Panc1 (cell line): ENCODE data around the gene DACH1. TPM values are rescaled to one million over a fixed set of nuclear protein-coding genes. Genes with fewer than 3 reads are reported as not detected.

ENCODE experiments used
- ATAC-seq: fragments of 200-7000 bp; cut with Tn5 transposase; 2 replicates; pipeline ENCODE4 v1.9.1; 2020; ENCODE audit warnings: mild to moderate bottlenecking, moderate library complexity
- BruUV-seq: library from RNA; stranded (reverse); fragments of 400-500 nt; replicated peaks from 2 replicates; lab custom pipeline; 2021; lab: Mats Ljungman, UMichigan
- CTCF ChIA-PET: fragments of 300-600 bp; sonication (Branson Sonifier 250); formaldehyde crosslinking; loops from one replicate; lab custom pipeline; 2022; ENCODE audit warnings: antibody characterized with exemption; lab: Charles Lee
- POLR2A ChIA-PET: fragments of 300-600 bp; sonication (Branson Sonifier 250); formaldehyde crosslinking; loops from one replicate; lab custom pipeline; 2022; ENCODE audit warnings: antibody characterized with exemption; lab: Charles Lee
- DNase-seq: peaks from one replicate; pipeline ENCODE4 v3.0.0-alpha.2; 2010; ENCODE audit warnings: low read depth, low spot score
- H3K27ac ChIP-seq: 2 replicates; pipeline ENCODE4 v1.5.1; 2011; ENCODE audit warnings: mild to moderate bottlenecking, low read length, inconsistent platforms
- H3K27me3 ChIP-seq: fragments of 200-500 bp; sonication (Bioruptor generic); 2 replicates; pipeline ENCODE4 v1.6.0; 2014; ENCODE audit warnings: low read length, inconsistent platforms; ENCODE audit not compliant: control insufficient read depth, insufficient read depth
- H3K36me3 ChIP-seq: fragments of 200-500 bp; sonication (Bioruptor generic); 2 replicates; pipeline ENCODE4 v1.5.1; 2014; ENCODE audit warnings: inconsistent platforms, mild to moderate bottlenecking, low read length, moderate library complexity; ENCODE audit not compliant: control insufficient read depth, insufficient read depth
- H3K4me1 ChIP-seq: 2 replicates; pipeline ENCODE4 v1.5.1; 2011; ENCODE audit warnings: inconsistent platforms, mild to moderate bottlenecking, low read length, moderate library complexity; ENCODE audit not compliant: control insufficient read depth, insufficient read depth
- H3K4me3 ChIP-seq, 2 experiments: 2 replicates each; pipeline ENCODE4 v1.5.1; 2011 to 2012; ENCODE audit warnings: low read depth in 2 of 2, low read length in 2 of 2, mild to moderate bottlenecking in 2 of 2, inconsistent platforms in 1 of 2, moderate library complexity in 1 of 2
- H3K9me3 ChIP-seq: fragments of 200-500 bp; sonication (Bioruptor generic); 2 replicates; pipeline ENCODE4 v1.5.1; 2014; ENCODE audit warnings: low read depth, mild to moderate bottlenecking, inconsistent platforms, low read length, moderate library complexity; ENCODE audit not compliant: control insufficient read depth, insufficient read depth
- POLR2AphosphoS5 ChIP-seq: IDR thresholded peaks from 2 replicates; pipeline ENCODE4 v1.6.1; 2012; ENCODE audit warnings: mild to moderate bottlenecking, low read depth, low read length, moderate library complexity
- SIN3A ChIP-seq: IDR thresholded peaks from 2 replicates; pipeline ENCODE4 v1.6.1; 2012; ENCODE audit warnings: low read depth, mild to moderate bottlenecking, low read length, moderate library complexity, borderline replicate concordance; ENCODE audit not compliant: insufficient read depth
- TCF7L2 ChIP-seq: IDR thresholded peaks from 2 replicates; pipeline ENCODE4 v1.6.1; 2011; ENCODE audit warnings: mild to moderate bottlenecking, low read depth, low read length, inconsistent platforms
- in situ Hi-C: cut with HindIII; loops from 2 replicates; pipeline ENCODE4 v1.10.0; 2016; ENCODE audit warnings: low sequenced_read_pairs, low pct_unique_long_range_greater_than_20kb
- intact Hi-C: fragments of 100-400 bp; cut with micrococcal nuclease; formaldehyde crosslinking; loops from one replicate; pipeline ENCODE4 v1.10.0; 2022; ENCODE audit not compliant: unreplicated experiment
- total RNA-seq: library from RNA; stranded (reverse); gene quantifications from one replicate; pipeline ENCODE4 v1.2.1, GENCODE V29; 2021; ENCODE audit not compliant: unreplicated experiment
- TF ChIP-seq, protein P1 (sequence below), 2 experiments: IDR thresholded peaks; 2 replicates each; pipeline ENCODE4 v1.6.1; 2011 to 2012; ENCODE audit warnings: low read depth in 2 of 2, control low read depth in 1 of 2, low read length in 1 of 2, mild to moderate bottlenecking in 1 of 2, moderate library complexity in 1 of 2; ENCODE audit not compliant: insufficient read depth in 1 of 2
- TF ChIP-seq, protein P2 (sequence below): fragments of 450-650 bp; IDR thresholded peaks from 2 replicates; pipeline ENCODE4 v1.5.1; 2017; ENCODE audit warnings: mild to moderate bottlenecking

Gene DACH1
- total RNA-seq, 1 experiment from 2014 or later = 0.54 TPM

DNA sequence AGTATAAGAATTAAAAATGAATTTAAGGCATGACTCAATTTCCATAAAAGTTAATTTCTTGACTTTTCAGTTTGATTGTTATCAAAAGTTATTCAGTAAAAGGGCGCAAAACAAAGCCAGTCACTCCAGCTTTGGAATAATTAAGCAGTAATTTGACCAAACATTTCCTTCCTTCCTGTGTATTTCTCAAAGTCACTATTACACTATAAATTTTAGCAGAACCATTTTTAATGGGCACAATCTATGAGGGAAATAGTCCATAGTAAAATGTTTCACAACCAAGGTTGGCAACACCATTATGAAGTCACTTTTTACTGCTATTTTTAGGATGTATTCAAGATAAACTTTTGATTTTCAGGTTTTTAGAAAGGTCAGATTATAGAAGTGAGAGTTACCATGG lies 91.0 kb downstream of the DACH1 start:
- CTCF ChIA-PET = no interaction called here
- Histone ChIP-seq H3K4me1 (no peaks in the 10 kb centered on the region), H3K36me3 (no peaks in the 10 kb centered on the region), H3K27ac (no peak overlapping the region), H3K27me3 (no peaks in the 10 kb centered on the region), H3K4me3 (no peak overlapping the region), H3K9me3 (no peaks in the 10 kb centered on the region)
- POLR2A ChIA-PET = no interaction called here
- DNase-seq (no peak), ATAC-seq (no peak)
- in situ Hi-C loops (no loop called here), intact Hi-C loops (no loop called here)
- BruUV-seq = no TSS peak
- TF ChIP-seq, protein P1, sequence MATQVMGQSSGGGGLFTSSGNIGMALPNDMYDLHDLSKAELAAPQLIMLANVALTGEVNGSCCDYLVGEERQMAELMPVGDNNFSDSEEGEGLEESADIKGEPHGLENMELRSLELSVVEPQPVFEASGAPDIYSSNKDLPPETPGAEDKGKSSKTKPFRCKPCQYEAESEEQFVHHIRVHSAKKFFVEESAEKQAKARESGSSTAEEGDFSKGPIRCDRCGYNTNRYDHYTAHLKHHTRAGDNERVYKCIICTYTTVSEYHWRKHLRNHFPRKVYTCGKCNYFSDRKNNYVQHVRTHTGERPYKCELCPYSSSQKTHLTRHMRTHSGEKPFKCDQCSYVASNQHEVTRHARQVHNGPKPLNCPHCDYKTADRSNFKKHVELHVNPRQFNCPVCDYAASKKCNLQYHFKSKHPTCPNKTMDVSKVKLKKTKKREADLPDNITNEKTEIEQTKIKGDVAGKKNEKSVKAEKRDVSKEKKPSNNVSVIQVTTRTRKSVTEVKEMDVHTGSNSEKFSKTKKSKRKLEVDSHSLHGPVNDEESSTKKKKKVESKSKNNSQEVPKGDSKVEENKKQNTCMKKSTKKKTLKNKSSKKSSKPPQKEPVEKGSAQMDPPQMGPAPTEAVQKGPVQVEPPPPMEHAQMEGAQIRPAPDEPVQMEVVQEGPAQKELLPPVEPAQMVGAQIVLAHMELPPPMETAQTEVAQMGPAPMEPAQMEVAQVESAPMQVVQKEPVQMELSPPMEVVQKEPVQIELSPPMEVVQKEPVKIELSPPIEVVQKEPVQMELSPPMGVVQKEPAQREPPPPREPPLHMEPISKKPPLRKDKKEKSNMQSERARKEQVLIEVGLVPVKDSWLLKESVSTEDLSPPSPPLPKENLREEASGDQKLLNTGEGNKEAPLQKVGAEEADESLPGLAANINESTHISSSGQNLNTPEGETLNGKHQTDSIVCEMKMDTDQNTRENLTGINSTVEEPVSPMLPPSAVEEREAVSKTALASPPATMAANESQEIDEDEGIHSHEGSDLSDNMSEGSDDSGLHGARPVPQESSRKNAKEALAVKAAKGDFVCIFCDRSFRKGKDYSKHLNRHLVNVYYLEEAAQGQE (IDR thresholded peaks at IDR 0.05; ENCODE audit: insufficient read depth in 1 of 2, low read depth in 2 of 2, low read length in 1 of 2) = no peak

DNA sequence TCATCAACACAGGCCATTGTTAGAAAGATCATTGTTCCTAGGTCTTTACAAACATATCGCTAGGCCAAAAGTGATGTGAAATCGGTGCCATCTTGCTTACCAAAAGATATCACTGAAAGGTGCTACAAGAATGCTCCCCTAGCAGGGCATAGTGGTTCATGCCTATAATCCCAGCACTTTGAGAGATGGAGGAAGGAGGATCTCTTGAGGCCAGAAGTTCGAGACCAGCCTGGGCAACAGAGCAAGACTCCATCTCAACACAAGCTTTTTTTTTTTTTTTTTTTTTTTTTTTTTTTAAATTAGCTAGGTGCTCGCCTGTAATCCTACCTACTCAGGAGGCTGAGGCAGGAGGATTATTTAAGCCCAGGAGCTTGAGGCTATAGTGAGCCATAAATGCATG lies 92.1 kb downstream of the DACH1 start:
- TF ChIP-seq TCF7L2 (no peak), POLR2AphosphoS5 (no peak), SIN3A (no peak)
- TF ChIP-seq, protein P2, sequence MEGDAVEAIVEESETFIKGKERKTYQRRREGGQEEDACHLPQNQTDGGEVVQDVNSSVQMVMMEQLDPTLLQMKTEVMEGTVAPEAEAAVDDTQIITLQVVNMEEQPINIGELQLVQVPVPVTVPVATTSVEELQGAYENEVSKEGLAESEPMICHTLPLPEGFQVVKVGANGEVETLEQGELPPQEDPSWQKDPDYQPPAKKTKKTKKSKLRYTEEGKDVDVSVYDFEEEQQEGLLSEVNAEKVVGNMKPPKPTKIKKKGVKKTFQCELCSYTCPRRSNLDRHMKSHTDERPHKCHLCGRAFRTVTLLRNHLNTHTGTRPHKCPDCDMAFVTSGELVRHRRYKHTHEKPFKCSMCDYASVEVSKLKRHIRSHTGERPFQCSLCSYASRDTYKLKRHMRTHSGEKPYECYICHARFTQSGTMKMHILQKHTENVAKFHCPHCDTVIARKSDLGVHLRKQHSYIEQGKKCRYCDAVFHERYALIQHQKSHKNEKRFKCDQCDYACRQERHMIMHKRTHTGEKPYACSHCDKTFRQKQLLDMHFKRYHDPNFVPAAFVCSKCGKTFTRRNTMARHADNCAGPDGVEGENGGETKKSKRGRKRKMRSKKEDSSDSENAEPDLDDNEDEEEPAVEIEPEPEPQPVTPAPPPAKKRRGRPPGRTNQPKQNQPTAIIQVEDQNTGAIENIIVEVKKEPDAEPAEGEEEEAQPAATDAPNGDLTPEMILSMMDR = no peak
- TF ChIP-seq, protein P1 (IDR thresholded peaks at IDR 0.05; ENCODE audit: insufficient read depth in 1 of 2, low read depth in 2 of 2, low read length in 1 of 2) = no peak
- ATAC-seq = no peak
- H3K4me1 ChIP-seq = no peaks in the 10 kb centered on the region
- BruUV-seq = no TSS peak
- DNase-seq = no peak
- H3K27ac ChIP-seq = no peak overlapping the region
- intact Hi-C loops = no loop called here
- H3K9me3 ChIP-seq = no peaks in the 10 kb centered on the region
- ChIA-PET POLR2A (no interaction called here), CTCF (no interaction called here)
- in situ Hi-C loops = no loop called here
- H3K4me3 ChIP-seq = no peak overlapping the region
- H3K27me3 ChIP-seq = no peaks in the 10 kb centered on the region
- H3K36me3 ChIP-seq = no peaks in the 10 kb centered on the region
